ENCODE measurements around the gene PTPMT1. TPM values are rescaled to one million over a fixed set of nuclear protein-coding genes. Genes with fewer than 3 reads are reported as not detected.

PTPMT1 gene
- total RNA-seq, 1 donor from 2014 or later, result 60.4 TPM

GRCh38 chr11:47532597-47533213 lies 32.7 kb upstream of the PTPMT1 start:
- H2AFZ ChIP-seq (replicated peaks), result no peak overlapping the region
- no peaks in the 10 kb centered on the region for H3K27me3 ChIP-seq
- no peaks in the 10 kb centered on the region for H3K9me3 ChIP-seq (ENCODE audit: low read depth)
- peaks cover 100% of the 10 kb centered on the region for H3K79me2 ChIP-seq (ENCODE audit: low read depth)
- Mint-ChIP-seq H3K27ac (peak overlapping the region; percentile 48), H3K9me3 (no peaks in the 10 kb centered on the region), H3K4me1 (peaks cover 23% of the 10 kb centered on the region), H3K36me3 (peaks cover 7% of the 10 kb centered on the region), H3K27me3 (ENCODE audit: insufficient read depth, low read depth) (no peaks in the 10 kb centered on the region), H3K4me3 (no peak overlapping the region)
- H3K4me2 ChIP-seq, result no peak overlapping the region
- TF ChIP-seq EZH2 (IDR thresholded peaks at IDR 0.05) (no peak), EZH2phosphoT487 (IDR thresholded peaks at IDR 0.05) (no peak)
- TF ChIP-seq, protein P1, sequence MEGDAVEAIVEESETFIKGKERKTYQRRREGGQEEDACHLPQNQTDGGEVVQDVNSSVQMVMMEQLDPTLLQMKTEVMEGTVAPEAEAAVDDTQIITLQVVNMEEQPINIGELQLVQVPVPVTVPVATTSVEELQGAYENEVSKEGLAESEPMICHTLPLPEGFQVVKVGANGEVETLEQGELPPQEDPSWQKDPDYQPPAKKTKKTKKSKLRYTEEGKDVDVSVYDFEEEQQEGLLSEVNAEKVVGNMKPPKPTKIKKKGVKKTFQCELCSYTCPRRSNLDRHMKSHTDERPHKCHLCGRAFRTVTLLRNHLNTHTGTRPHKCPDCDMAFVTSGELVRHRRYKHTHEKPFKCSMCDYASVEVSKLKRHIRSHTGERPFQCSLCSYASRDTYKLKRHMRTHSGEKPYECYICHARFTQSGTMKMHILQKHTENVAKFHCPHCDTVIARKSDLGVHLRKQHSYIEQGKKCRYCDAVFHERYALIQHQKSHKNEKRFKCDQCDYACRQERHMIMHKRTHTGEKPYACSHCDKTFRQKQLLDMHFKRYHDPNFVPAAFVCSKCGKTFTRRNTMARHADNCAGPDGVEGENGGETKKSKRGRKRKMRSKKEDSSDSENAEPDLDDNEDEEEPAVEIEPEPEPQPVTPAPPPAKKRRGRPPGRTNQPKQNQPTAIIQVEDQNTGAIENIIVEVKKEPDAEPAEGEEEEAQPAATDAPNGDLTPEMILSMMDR (IDR thresholded peaks at IDR 0.05), result no peak
- H3K9ac ChIP-seq, result no peak overlapping the region
- peaks cover 99% of the 10 kb centered on the region for H4K20me1 ChIP-seq (ENCODE audit: low read depth)
- peak; percentile 50 for DNase-seq (ENCODE audit: low spot score)
- H3F3A ChIP-seq (ENCODE audit: low read depth), result no peaks in the 10 kb centered on the region
- no peak overlapping the region for H3K27ac ChIP-seq
- peaks cover 9% of the 10 kb centered on the region for H3K4me1 ChIP-seq
- H3K4me3 ChIP-seq, result no peak overlapping the region
- no peaks in the 10 kb centered on the region for H3K36me3 ChIP-seq

DNA sequence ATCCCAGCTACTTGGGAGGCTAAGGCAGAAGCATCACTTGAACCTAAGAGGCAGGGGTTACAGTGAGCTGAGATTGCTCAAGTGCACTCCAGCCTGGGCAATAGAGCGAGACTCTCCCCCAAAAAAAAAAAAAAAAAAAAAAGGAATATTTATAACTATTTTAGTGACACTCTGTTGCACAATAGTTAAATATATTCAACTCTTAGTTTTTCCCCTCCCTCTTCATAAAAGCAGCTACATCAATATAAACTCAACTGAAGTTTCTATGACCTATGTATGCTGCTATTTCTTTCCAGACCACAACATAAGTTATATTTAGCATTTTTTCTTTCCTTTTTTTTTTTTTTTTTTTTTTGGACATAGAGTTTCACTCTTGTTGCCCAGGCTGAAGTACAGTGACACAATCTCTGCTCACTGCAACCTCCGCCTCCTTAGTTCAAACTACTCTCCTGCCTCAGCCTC lies 31.7 kb upstream of the PTPMT1 start:
- Mint-ChIP-seq H3K27me3 (ENCODE audit: insufficient read depth, low read depth) (no peaks in the 10 kb centered on the region), H3K4me3 (no peak overlapping the region), H3K27ac (no peak overlapping the region), H3K4me1 (peaks cover 25% of the 10 kb centered on the region), H3K9me3 (no peaks in the 10 kb centered on the region), H3K36me3 (peaks cover 6% of the 10 kb centered on the region)
- H3K79me2 ChIP-seq (ENCODE audit: low read depth), result peaks cover 100% of the 10 kb centered on the region
- H3K27ac ChIP-seq, result peak overlapping the region; percentile 37
- H3K4me2 ChIP-seq, result no peak overlapping the region
- H3K9ac ChIP-seq, result no peak overlapping the region
- H3K4me1 ChIP-seq, result peaks cover 9% of the 10 kb centered on the region
- no peak for DNase-seq (ENCODE audit: low spot score)
- H2AFZ ChIP-seq (replicated peaks), result no peak overlapping the region
- H3K9me3 ChIP-seq (ENCODE audit: low read depth), result no peaks in the 10 kb centered on the region
- H3K4me3 ChIP-seq, result no peak overlapping the region
- no peaks in the 10 kb centered on the region for H3K36me3 ChIP-seq
- TF ChIP-seq, protein P1 (IDR thresholded peaks at IDR 0.05), result no peak
- TF ChIP-seq EZH2phosphoT487 (IDR thresholded peaks at IDR 0.05), result no peak
- no peak for TF ChIP-seq EZH2 (IDR thresholded peaks at IDR 0.05)
- peaks cover 1% of the 10 kb centered on the region for H3F3A ChIP-seq (ENCODE audit: low read depth)
- no peaks in the 10 kb centered on the region for H3K27me3 ChIP-seq
- H4K20me1 ChIP-seq (ENCODE audit: low read depth), result peaks cover 99% of the 10 kb centered on the region

DNA sequence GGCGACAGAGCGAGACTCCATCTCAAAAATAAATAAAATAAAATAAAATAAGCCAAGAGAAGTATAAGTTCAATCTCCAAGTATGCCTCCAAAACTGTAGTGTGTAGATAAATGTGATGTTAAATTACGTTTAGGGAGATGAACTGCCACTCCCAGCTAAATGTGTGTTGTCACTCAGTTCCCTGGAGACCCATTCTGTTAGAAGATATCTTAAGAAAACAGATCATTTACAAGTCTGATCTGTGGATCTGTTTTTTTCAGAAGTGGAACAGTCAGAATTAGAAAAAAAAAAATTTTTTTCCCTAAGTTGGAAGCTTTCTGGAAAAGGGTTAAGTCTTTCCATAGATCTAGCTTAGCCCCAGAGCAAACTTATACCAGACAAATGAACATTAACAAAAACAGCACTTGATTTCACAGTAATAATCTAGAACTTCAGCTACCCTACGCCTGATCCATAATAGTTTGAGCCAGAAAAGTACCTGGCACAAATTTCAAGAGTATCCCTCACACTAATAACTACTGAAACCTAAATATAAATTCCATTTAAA lies 30.6 kb upstream of the PTPMT1 start:
- Histone ChIP-seq H4K20me1 (ENCODE audit: low read depth) (peaks cover 99% of the 10 kb centered on the region), H2AFZ (replicated peaks) (no peak overlapping the region)

More for the DNA sequence above, 30.6 kb upstream of the PTPMT1 start:
- H3K79me2 ChIP-seq (ENCODE audit: low read depth), result peaks cover 100% of the 10 kb centered on the region
- no peak overlapping the region for H3K9ac ChIP-seq
- peaks cover 9% of the 10 kb centered on the region for H3K36me3 Mint-ChIP-seq
- H3K36me3 ChIP-seq, result no peaks in the 10 kb centered on the region
- H3K27me3 ChIP-seq, result no peaks in the 10 kb centered on the region
- H3K27me3 Mint-ChIP-seq (ENCODE audit: insufficient read depth, low read depth), result no peaks in the 10 kb centered on the region
- no peak overlapping the region for H3K27ac ChIP-seq
- no peak overlapping the region for H3K4me3 ChIP-seq
- no peaks in the 10 kb centered on the region for H3K9me3 Mint-ChIP-seq
- H3K4me2 ChIP-seq, result no peak overlapping the region
- TF ChIP-seq EZH2 (IDR thresholded peaks at IDR 0.05), result no peak
- TF ChIP-seq, protein P1 (IDR thresholded peaks at IDR 0.05), result no peak
- TF ChIP-seq EZH2phosphoT487 (IDR thresholded peaks at IDR 0.05), result no peak
- DNase-seq (ENCODE audit: low spot score), result no peak
- H3K4me3 Mint-ChIP-seq, result no peak overlapping the region
- peaks cover 32% of the 10 kb centered on the region for H3K4me1 Mint-ChIP-seq
- H3F3A ChIP-seq (ENCODE audit: low read depth), result peaks cover 8% of the 10 kb centered on the region
- no peaks in the 10 kb centered on the region for H3K9me3 ChIP-seq (ENCODE audit: low read depth)
- peaks cover 9% of the 10 kb centered on the region for H3K4me1 ChIP-seq
- H3K27ac Mint-ChIP-seq, result no peak overlapping the region

All from neural progenitor cell (in vitro differentiated cells).